HG03442 (cell line): ENCODE measurements around the gene SLC25A3.
"Not testable (repeated sequence)": the region's sequence is repeated elsewhere in the genome, so short reads cannot be mapped to it uniquely, and the experiment has no call there.

Source experiments
- ATAC-seq: cut with Tn5 transposase; IDR thresholded peaks from one replicate; pipeline ENCODE4 v1.9.1; 2021; ENCODE audit warnings: mild to moderate bottlenecking, moderate library complexity; ENCODE audit not compliant: unreplicated experiment

SLC25A3 gene

GRCh38 chr12:98593351-98594049 lies at the start of gene SLC25A3:
TSS of gene SLC25A3 (plus strand) at chr12:98593686. CDS start at chr12:98593979, 293 bp downstream.
- peak; percentile 99 for ATAC-seq

GRCh38 chr12:98543701-98544100 lies 49.8 kb upstream of the SLC25A3 start:
- no peak for ATAC-seq

- no peak for ATAC-seq
Measured at GRCh38 chr12:98544751-98545150, 48.7 kb upstream of the SLC25A3 start.

- no peak for ATAC-seq
Measured at GRCh38 chr12:98549371-98550110, 43.9 kb upstream of the SLC25A3 start.

GRCh38 chr12:98551787-98552186 lies 41.7 kb upstream of the SLC25A3 start:
- no peak for ATAC-seq

- ATAC-seq: not testable (repeated sequence)
Measured at GRCh38 chr12:98558097-98558496, 35.4 kb upstream of the SLC25A3 start.

GRCh38 chr12:98559666-98560065 lies 33.8 kb upstream of the SLC25A3 start:
- ATAC-seq: no peak

GRCh38 chr12:98561846-98562245 lies 31.6 kb upstream of the SLC25A3 start:
- no peak for ATAC-seq

GRCh38 chr12:98572010-98572409 lies 21.5 kb upstream of the SLC25A3 start:
- ATAC-seq: no peak

GRCh38 chr12:98574110-98574509 lies 19.4 kb upstream of the SLC25A3 start:
- ATAC-seq: no peak

GRCh38 chr12:98575013-98575412 lies 18.5 kb upstream of the SLC25A3 start:
- ATAC-seq: no peak

GRCh38 chr12:98576795-98577194 lies 16.7 kb upstream of the SLC25A3 start:
- not testable (repeated sequence) for ATAC-seq

GRCh38 chr12:98578392-98578791 lies 15.1 kb upstream of the SLC25A3 start:
- no peak for ATAC-seq

- peak; percentile 50 for ATAC-seq
Measured at GRCh38 chr12:98578821-98579220, 14.7 kb upstream of the SLC25A3 start.

- no peak for ATAC-seq
Measured at GRCh38 chr12:98579347-98579746, 14.1 kb upstream of the SLC25A3 start.

- ATAC-seq: no peak
Measured at GRCh38 chr12:98579835-98580234, 13.7 kb upstream of the SLC25A3 start.

- ATAC-seq: no peak
Measured at GRCh38 chr12:98580695-98581094, 12.8 kb upstream of the SLC25A3 start.

- ATAC-seq: no peak
Measured at GRCh38 chr12:98581101-98581500, 12.4 kb upstream of the SLC25A3 start.

- ATAC-seq: no peak
Measured at GRCh38 chr12:98582093-98582492, 11.4 kb upstream of the SLC25A3 start.

GRCh38 chr12:98587084-98587483 lies 6.4 kb upstream of the SLC25A3 start:
- no peak for ATAC-seq

GRCh38 chr12:98591209-98591608 lies 2.3 kb upstream of the SLC25A3 start:
- ATAC-seq: no peak

GRCh38 chr12:98592825-98593322 lies 612 bp upstream of the SLC25A3 start:
- no peak for ATAC-seq
